Activated CD4-positive, alpha-beta memory T cell treated with anti-CD3 and anti-CD28 coated beads, Interleukin-2, amount 10 ng/mL, durations not matched to agents 7 days and 5 days (primary cell): Measurements from ENCODE around the gene ASXL3. TPM values are rescaled to one million over a fixed set of nuclear protein-coding genes. Genes with fewer than 3 reads are reported as not detected.

ENCODE experiments used
- CTCF ChIA-PET: fragments of 350-600 bp; sonication (Branson Sonifier 250); formaldehyde crosslinking; loops from one replicate; lab custom pipeline; 2021; ENCODE audit warnings: antibody characterized with exemption, inconsistent platforms; lab: Charles Lee
- POLR2A ChIA-PET: fragments of 350-600 bp; sonication (Branson Sonifier 250); formaldehyde crosslinking; loops from one replicate; lab custom pipeline; 2021; ENCODE audit warnings: antibody characterized with exemption; lab: Charles Lee
- DNase-seq: peaks from one replicate; pipeline ENCODE4 v3.0.0-alpha.2; 2020
- H3K27ac Mint-ChIP-seq: one replicate; pipeline ENCODE4 v1.8.0; 2021; ENCODE audit warnings: mild to moderate bottlenecking, mixed read lengths
- H3K27me3 Mint-ChIP-seq: one replicate; pipeline ENCODE4 v1.8.0; 2021; ENCODE audit warnings: mixed read lengths
- H3K36me3 Mint-ChIP-seq: one replicate; pipeline ENCODE4 v1.8.0; 2021; ENCODE audit warnings: low read depth, mixed read lengths
- H3K4me1 Mint-ChIP-seq: one replicate; pipeline ENCODE4 v1.8.0; 2021; ENCODE audit warnings: mixed read lengths
- H3K4me3 Mint-ChIP-seq: one replicate; pipeline ENCODE4 v1.8.0; 2021; ENCODE audit warnings: mild to moderate bottlenecking, mixed read lengths
- H3K9me3 Mint-ChIP-seq: one replicate; pipeline ENCODE4 v1.8.0; 2021; ENCODE audit warnings: mixed read lengths
- total RNA-seq, 2 experiments: library from RNA; stranded (reverse); gene quantifications; one replicate each; pipeline ENCODE4 v1.2.3, GENCODE V29; 2021

Gene ASXL3
- total RNA-seq, 2 experiments from 2014 or later, result not detected

DNA sequence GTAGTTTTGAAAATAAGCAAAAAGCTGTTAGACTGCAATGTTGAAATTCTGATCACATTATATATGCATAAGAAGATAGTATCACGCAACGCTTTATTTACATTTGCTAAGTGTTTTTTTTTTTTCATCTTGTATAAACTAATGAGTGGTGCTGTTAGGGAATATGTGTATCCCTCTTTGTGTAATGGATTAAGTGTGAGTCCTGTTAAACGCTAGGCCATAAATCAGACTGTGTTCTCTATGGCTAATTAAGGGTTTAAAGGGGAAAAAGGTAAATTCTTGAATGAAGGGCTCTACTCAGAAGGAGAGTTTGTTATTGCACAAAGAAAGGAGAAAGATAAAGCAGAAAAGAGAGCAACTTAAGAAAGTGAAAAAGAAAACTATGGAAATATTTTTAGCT, 4.8 kb upstream of the ASXL3 start:
- no peak overlapping the region for H3K27ac Mint-ChIP-seq
- H3K4me3 Mint-ChIP-seq, result no peak overlapping the region
- H3K4me1 Mint-ChIP-seq, result peaks cover 4% of the 10 kb centered on the region
- no peaks in the 10 kb centered on the region for H3K36me3 Mint-ChIP-seq
- POLR2A ChIA-PET, result no interaction called here
- H3K9me3 Mint-ChIP-seq, result no peaks in the 10 kb centered on the region
- H3K27me3 Mint-ChIP-seq, result peaks cover 9% of the 10 kb centered on the region
- no peak for DNase-seq
- CTCF ChIA-PET, result interaction anchor here (1.0 kb wide), 1 partner anchor 9 kb away, joined by 3 read pairs; no protein-coding TSS in a partner anchor

DNA sequence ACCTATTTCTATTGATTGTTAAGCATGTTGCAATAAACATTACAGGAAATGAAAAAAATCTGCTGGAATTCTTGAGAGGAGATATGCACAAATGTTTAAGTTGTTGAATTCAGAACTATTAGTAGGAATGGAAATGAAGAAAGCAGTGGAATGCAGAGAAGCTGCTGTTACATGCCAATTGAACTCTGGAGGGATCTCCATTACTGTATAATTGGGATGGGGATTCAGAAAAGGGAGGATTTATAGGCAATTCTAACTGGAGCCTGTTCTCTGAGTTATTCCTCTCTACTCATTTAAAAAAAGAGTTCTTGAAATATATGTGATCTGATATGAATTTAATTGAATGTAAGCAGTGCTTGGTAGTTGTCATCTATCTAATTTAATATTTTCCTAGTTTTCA, 2.6 kb upstream of the ASXL3 start:
- Mint-ChIP-seq H3K4me3 (no peak overlapping the region), H3K27ac (no peak overlapping the region), H3K9me3 (no peaks in the 10 kb centered on the region), H3K4me1 (peaks cover 4% of the 10 kb centered on the region), H3K27me3 (peaks cover 9% of the 10 kb centered on the region), H3K36me3 (no peaks in the 10 kb centered on the region)
- CTCF ChIA-PET, result no interaction called here
- POLR2A ChIA-PET, result no interaction called here
- DNase-seq, result no peak

DNA sequence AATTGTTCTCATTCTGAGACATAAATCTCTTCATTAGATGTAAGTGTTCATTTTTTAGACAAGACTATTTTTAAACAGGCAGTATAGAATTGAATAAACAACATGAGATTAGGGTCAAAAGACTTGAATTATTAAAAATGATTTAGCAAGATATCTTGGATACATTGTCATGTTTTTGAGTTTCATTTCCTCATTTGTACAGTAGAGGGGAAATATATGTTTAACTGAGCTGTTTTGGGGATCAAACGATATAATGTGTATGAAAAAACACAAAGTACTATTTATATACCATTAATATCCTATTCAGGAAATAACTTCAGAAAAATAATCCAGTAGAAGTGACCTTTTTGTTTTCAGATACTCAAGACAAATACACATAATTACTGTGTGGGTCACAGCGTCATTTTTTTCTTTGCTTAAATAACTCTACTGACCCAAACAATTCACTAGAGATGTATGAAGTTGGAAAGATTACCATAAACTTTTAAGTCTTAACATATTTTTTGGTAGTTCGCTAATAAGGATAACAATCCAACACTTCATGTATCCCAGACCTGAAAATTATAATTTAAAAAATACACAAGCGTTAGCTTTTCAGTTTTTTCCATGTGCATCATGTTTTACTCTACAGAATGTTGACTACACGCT, 896 bp upstream of the ASXL3 start:
- Mint-ChIP-seq H3K27me3 (peaks cover 9% of the 10 kb centered on the region), H3K4me3 (no peak overlapping the region), H3K9me3 (no peaks in the 10 kb centered on the region), H3K4me1 (peaks cover 4% of the 10 kb centered on the region), H3K27ac (no peak overlapping the region), H3K36me3 (no peaks in the 10 kb centered on the region)
- CTCF ChIA-PET, result no interaction called here
- no peak for DNase-seq
- POLR2A ChIA-PET, result no interaction called here

DNA sequence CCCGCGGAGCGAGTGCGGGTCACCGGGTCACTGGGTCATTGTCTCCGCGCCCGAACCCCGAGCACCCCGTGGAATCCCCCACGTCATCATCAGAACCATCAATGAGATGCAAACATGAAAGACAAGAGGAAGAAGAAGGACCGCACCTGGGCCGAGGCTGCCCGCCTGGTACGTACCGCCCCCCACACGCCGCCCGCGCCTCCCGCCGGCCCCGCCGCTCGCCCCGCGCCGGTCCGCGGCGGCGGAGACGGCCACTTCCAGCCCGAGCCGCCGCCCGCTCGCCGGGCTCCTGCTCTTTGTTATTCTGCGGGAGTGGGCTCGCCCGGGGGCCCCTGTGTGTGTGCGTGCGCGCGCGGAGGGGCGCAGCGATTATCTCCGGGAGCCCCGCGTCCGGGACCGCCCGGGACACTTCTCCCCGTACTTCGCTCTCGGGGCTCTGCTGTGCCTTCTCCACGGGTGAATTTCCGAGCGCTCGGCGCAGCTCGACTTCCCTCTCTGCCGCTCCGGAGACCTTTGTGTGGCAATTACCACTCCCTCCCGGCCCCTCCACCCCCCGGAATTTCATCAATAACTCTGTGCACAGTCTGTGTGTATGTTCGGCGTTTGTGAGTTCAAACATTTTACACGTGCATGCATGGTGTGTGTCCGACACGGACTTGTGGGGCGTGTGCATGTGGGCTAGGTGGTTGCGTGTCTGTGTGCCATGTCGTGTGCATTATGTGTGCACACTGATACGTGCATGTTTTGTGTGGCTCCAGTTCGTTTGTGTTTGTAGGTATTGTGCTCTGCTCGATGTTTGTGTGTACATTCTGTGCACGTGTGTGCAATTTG, 714 bp downstream of the ASXL3 start:
- ChIA-PET POLR2A (no interaction called here), CTCF (no interaction called here)
- H3K36me3 Mint-ChIP-seq, result no peaks in the 10 kb centered on the region
- peaks cover 4% of the 10 kb centered on the region for H3K4me1 Mint-ChIP-seq
- peaks cover 9% of the 10 kb centered on the region for H3K27me3 Mint-ChIP-seq
- H3K9me3 Mint-ChIP-seq, result no peaks in the 10 kb centered on the region
- H3K4me3 Mint-ChIP-seq, result no peak overlapping the region
- no peak overlapping the region for H3K27ac Mint-ChIP-seq
- no peak for DNase-seq

DNA sequence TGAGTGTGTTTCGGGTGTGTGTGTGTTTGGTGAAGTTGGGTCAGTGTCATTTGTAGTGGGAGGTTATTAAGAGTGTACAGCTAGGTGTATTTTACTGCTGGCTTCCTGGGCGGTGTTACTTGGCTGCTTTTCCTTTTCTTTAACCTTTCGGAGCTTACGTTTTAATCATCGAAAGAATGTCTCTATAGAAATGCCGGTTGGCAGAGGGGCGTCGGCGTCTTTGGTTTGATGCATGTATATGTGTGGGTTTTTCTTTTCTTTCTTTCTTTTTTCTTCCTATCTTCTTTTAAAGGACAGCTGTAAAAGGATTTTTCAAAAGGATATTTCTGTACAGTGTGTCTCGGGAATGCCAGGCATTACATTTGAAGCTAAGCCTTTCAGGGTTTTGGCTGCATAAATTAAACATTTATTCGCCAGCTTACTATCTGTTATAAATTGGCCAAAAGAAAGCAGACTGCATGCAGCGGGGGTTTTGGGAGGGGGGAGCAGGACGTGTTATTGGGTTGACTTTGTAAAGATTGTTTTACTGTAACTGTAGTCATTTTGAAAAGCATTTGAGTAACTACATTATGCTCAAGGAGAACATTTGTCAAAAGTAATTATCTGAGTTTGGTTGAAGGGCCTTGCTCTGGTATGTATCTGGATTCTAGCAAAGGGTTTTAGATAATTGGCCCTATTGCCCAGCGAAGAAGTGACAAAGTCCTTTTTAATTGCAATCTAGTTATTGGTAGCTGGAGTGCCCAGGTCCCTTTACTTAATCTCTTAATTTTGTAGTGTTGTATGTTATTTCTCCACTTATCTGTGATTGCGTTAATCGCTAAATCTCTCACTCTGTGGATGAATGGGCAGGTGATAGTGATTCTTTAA, 1.6 kb downstream of the ASXL3 start:
- peaks cover 4% of the 10 kb centered on the region for H3K4me1 Mint-ChIP-seq

DNA sequence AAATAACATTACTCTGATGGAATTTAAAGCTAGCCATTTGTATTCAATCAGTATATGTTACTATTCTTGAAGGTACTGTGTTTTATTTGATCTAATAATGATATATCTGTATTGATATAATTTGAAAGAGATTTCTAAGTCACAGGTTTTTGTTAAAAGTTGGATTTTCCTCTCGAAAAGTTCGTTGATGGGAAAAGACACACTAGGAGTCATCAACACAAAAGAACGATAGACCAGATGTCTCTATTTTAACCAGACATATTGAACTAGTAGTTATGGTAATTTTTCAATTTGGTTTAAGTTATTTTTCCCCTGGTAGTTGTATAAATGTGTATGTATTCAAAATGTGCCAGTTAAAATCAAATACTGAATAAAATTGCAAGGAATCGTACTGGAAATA, 2.5 kb downstream of the ASXL3 start:
- Mint-ChIP-seq H3K27ac (no peak overlapping the region), H3K9me3 (no peaks in the 10 kb centered on the region), H3K4me3 (no peak overlapping the region), H3K36me3 (no peaks in the 10 kb centered on the region), H3K27me3 (peaks cover 9% of the 10 kb centered on the region), H3K4me1 (peaks cover 4% of the 10 kb centered on the region)
- POLR2A ChIA-PET, result no interaction called here
- DNase-seq, result no peak
- CTCF ChIA-PET, result no interaction called here

More for the DNA sequence above, 1.6 kb downstream of the ASXL3 start:
- no peak overlapping the region for H3K4me3 Mint-ChIP-seq
- H3K27ac Mint-ChIP-seq, result no peak overlapping the region
- H3K27me3 Mint-ChIP-seq, result peaks cover 9% of the 10 kb centered on the region
- ChIA-PET POLR2A (interaction anchor here (0.6 kb wide), 1 partner anchor 15 kb away, joined by 3 read pairs; no protein-coding TSS in a partner anchor), CTCF (no interaction called here)
- H3K9me3 Mint-ChIP-seq, result no peaks in the 10 kb centered on the region
- H3K36me3 Mint-ChIP-seq, result no peaks in the 10 kb centered on the region
- DNase-seq, result no peak

DNA sequence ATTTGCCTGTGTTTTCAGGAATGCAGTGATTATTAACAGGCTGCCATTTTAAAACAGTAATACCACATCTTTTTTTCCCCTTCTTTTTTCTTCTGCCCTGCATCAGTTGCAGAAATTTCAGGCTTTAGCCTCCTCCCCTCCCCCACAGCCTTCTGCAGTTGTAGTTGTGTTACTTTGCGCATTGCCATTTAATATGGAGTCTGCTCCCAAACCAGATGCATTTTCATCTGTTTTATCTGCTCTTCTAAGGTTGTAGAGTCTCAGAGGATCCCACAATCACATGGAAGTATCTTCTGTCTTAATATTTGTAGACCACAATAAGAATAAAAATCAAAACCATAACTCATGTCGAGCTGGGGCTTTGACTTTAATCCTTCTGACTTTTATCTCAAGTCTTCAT, 3.8 kb downstream of the ASXL3 start:
- no peak overlapping the region for H3K4me3 Mint-ChIP-seq
- H3K27me3 Mint-ChIP-seq, result peaks cover 8% of the 10 kb centered on the region
- no peak overlapping the region for H3K27ac Mint-ChIP-seq
- no peak for DNase-seq
- H3K9me3 Mint-ChIP-seq, result no peaks in the 10 kb centered on the region
- ChIA-PET CTCF (interaction anchor here (1.0 kb wide), 1 partner anchor 9 kb away, joined by 3 read pairs; no protein-coding TSS in a partner anchor), POLR2A (no interaction called here)
- peaks cover 4% of the 10 kb centered on the region for H3K4me1 Mint-ChIP-seq
- no peaks in the 10 kb centered on the region for H3K36me3 Mint-ChIP-seq

DNA sequence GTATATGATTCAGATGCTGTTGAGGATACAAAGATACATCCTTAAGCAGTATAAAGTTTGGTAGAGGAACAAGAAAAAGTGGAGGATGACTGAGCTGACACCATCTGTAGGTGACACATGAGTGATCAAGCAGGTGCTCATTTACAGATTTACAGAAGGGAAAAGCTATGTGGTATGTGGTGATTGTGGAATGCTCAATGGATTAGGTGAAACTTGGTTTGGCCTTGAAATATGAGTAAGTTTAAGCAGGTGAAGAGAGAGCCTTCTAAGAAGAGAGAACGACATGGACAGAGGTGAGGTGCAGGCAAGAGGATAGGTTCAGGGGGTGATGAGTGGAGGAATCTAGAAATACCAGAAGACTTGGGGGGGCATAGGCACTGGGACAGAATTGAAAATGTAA, 5.9 kb downstream of the ASXL3 start:
- ChIA-PET CTCF (no interaction called here), POLR2A (no interaction called here)
- Mint-ChIP-seq H3K9me3 (no peaks in the 10 kb centered on the region), H3K36me3 (no peaks in the 10 kb centered on the region), H3K27me3 (no peaks in the 10 kb centered on the region), H3K27ac (no peak overlapping the region), H3K4me1 (no peaks in the 10 kb centered on the region), H3K4me3 (no peak overlapping the region)
- DNase-seq, result no peak

DNA sequence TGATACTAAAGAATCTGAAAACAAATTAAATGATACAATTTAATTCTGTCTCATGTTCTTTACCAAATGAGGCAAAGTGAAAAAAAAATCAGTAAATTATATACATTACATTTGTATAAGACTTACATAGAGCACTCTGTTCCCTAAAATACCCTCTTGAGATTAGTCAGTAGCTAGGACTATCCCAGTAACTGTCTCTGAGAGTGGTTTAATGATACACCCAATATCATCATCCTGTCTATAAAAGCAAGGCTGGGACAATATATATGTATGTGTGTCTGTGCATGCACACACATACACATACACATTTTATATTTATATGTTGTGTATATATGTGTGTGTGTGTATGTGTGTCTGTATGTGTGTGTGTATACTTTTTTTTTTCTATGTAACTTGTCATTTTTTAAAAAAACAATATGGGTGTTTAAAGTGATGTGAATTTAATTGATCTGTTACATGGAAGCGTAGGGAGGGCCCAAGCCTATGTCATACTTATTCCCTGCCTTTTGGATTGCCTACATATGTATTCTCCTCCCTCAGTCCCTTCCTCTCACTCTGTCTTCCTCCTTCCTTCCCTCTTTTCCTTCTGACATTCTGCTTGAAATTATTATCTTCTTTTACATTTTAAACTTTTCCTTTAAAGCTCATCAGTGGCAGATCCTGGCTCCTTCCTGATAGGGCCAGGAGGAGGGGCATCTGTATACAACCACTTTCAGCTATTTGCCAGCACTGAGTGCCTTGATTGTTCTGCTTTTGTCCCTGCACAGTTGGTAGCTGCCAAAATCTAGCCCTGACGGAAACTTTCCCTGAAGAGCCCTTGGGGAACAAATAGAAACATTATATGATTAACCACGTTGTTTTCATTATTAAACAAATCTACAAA, 6.8 kb downstream of the ASXL3 start:
- Mint-ChIP-seq H3K36me3 (no peaks in the 10 kb centered on the region), H3K27ac (no peak overlapping the region), H3K4me1 (no peaks in the 10 kb centered on the region), H3K27me3 (no peaks in the 10 kb centered on the region), H3K4me3 (no peak overlapping the region), H3K9me3 (no peaks in the 10 kb centered on the region)
- DNase-seq, result no peak
- CTCF ChIA-PET, result no interaction called here
- POLR2A ChIA-PET, result no interaction called here

DNA sequence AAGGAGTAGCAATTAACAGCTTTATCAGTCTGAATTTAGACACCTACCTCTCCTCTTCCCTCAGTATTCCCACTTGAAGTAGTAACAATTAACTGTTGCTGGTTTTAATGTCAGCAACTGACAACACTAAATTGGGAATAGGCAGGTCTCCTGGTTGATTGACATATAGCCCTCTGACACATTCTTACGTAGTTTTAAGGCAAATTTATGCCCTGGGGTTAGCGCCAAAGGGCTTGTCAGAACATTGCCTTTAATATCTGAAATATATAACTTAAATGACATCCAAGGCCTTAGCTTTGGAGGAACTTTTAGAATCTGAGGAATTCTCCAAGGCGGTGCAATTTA, 7.4 kb downstream of the ASXL3 start:
- Mint-ChIP-seq H3K9me3 (no peaks in the 10 kb centered on the region), H3K27me3 (no peaks in the 10 kb centered on the region), H3K4me1 (no peaks in the 10 kb centered on the region), H3K4me3 (no peak overlapping the region), H3K27ac (no peak overlapping the region), H3K36me3 (no peaks in the 10 kb centered on the region)
- POLR2A ChIA-PET, result no interaction called here
- DNase-seq, result no peak
- CTCF ChIA-PET, result no interaction called here

DNA sequence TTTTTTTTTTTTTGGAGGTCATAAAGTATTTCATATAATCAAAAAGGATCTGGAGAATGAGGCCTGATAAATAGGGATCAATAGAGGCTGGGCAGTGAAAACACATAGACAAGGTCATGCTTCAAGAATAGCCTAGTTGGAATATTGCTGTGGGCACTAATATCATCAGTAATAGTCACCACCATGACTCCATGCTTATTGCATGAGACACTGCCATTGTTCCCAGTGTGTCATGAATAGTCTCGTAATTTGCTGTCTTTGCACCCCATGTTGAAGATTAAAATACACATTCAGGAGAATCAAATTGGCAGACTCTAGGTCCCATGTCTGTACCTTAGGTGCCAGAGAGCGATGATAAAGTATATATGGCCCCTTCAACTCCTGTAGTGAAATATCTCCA, 10.3 kb downstream of the ASXL3 start:
- Mint-ChIP-seq H3K9me3 (peaks cover 4% of the 10 kb centered on the region), H3K27me3 (no peaks in the 10 kb centered on the region), H3K36me3 (no peaks in the 10 kb centered on the region), H3K27ac (no peak overlapping the region), H3K4me3 (no peak overlapping the region), H3K4me1 (no peaks in the 10 kb centered on the region)
- ChIA-PET POLR2A (no interaction called here), CTCF (no interaction called here)
- no peak for DNase-seq

DNA sequence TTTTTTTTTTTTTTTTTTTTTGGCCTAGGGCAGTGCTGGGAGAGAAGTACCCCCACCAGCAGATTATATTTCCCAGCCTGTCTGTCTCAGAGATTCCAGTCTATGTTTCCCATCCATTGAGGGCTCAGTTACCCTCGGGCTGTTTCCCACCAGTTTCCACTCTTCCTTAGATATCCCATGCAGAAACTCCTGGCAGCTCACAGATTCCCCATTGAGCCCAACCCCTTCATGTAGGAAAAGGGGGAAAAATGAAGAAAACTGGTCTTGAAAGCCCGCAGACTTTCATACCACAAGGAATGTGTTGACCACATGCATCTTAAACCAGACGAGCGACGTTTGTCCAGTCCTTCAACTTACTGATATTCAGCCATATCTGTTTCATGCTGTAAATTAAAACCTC, 15.2 kb downstream of the ASXL3 start:
- H3K27ac Mint-ChIP-seq, result no peak overlapping the region
- DNase-seq, result no peak
- no peaks in the 10 kb centered on the region for H3K27me3 Mint-ChIP-seq
- H3K4me3 Mint-ChIP-seq, result no peak overlapping the region
- H3K36me3 Mint-ChIP-seq, result no peaks in the 10 kb centered on the region
- H3K4me1 Mint-ChIP-seq, result no peaks in the 10 kb centered on the region
- POLR2A ChIA-PET, result no interaction called here
- CTCF ChIA-PET, result no interaction called here
- H3K9me3 Mint-ChIP-seq, result peaks cover 4% of the 10 kb centered on the region
